Measurements from ENCODE around the gene PRR30. TPM values are rescaled to one million over a fixed set of nuclear protein-coding genes. Genes with fewer than 3 reads are reported as not detected.

PRR30 gene
- total and polyA plus RNA-seq, 10 of the 15 experiments (the other 5 are each of a cell fraction or from before 2014, with no cell fraction given) = not detected

DNA sequence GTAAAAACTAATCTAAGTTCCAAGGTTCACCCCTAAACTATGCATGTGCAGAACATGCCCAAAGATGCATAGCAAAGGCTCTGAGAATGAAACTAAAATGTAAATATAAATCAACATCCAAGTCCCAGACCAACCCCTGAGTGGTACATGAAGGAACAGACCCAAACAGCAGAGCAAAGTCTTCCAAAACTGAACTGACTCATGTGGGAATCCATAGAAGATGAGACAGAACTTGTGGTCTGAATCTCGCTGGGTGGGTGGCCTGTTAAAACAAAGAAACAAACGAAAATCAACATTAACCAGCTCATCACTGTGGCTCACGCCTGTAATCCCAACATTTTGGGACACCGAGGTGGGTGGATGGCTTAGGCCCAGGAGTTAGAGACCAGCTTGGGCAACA is 43.1 kb upstream of the PRR30 start:
- CTCF ChIA-PET = interaction anchor here (0.6 to 1.0 kb wide), 2 partner anchors 13 to 435 kb away, joined by 3 to 6 read pairs; no protein-coding TSS in a partner anchor
- POLR2A ChIA-PET = interaction anchor here (0.6 kb wide), 1 partner anchor 398 kb away, joined by 3 read pairs; no protein-coding TSS in a partner anchor
- no peak overlapping the region for H3K4me2 ChIP-seq (ENCODE audit: control insufficient read depth, insufficient read depth)
- no peaks in the 10 kb centered on the region for H3K79me2 ChIP-seq (ENCODE audit: control insufficient read depth, insufficient read depth, low read length)
- H3K27ac ChIP-seq (ENCODE audit: control insufficient read depth, insufficient read depth) = no peak overlapping the region
- 36% methylated on average over 4 of the region's 4 CpGs for WGBS (ENCODE audit: insufficient coverage, insufficient replicate concordance, low lambda C conversion rate, missing lambda C conversion rate)
- H3K4me1 ChIP-seq (ENCODE audit: control insufficient read depth, insufficient read depth, low read length) = peaks cover 6% of the 10 kb centered on the region; the same call in 1 of the 2 replicates
- ATAC-seq (no peak), FAIRE-seq (no peak), DNase-seq (ENCODE audit: low read depth, low spot score) (no peak)
- no peak overlapping the region for H3K4me3 ChIP-seq
- RAD21 ChIA-PET (ENCODE audit: unreplicated experiment) = interaction anchor here (0.6 kb wide), 1 partner anchor 23 kb away, joined by 4 read pairs; no protein-coding TSS in a partner anchor
- SMC1A ChIA-PET (ENCODE audit: uncharacterized antibody, unreplicated experiment) = interaction anchor here (0.6 to 1.1 kb wide), 2 partner anchors 149 to 429 kb away, joined by 3 read pairs; no protein-coding TSS in a partner anchor
- H3K27me3 ChIP-seq (replicated peaks in 1 of 2; ENCODE audit: control insufficient read depth in 2 of 2, insufficient read depth in 2 of 2, low read length in 1 of 2) = no peaks in the 10 kb centered on the region; a peak in 1 of 4 replicates
- no peaks in the 10 kb centered on the region for H3K9me3 ChIP-seq (replicated peaks; ENCODE audit: control insufficient read depth, insufficient read depth, low read length)
- H3K36me3 ChIP-seq (ENCODE audit: control insufficient read depth in 2 of 2, insufficient read depth in 2 of 2, low read length in 1 of 2) = no peaks in the 10 kb centered on the region
- no peak for TF ChIP-seq CBX3 (IDR thresholded peaks at IDR 0.05; ENCODE audit: borderline replicate concordance, low read depth)
- TF ChIP-seq, protein P1, sequence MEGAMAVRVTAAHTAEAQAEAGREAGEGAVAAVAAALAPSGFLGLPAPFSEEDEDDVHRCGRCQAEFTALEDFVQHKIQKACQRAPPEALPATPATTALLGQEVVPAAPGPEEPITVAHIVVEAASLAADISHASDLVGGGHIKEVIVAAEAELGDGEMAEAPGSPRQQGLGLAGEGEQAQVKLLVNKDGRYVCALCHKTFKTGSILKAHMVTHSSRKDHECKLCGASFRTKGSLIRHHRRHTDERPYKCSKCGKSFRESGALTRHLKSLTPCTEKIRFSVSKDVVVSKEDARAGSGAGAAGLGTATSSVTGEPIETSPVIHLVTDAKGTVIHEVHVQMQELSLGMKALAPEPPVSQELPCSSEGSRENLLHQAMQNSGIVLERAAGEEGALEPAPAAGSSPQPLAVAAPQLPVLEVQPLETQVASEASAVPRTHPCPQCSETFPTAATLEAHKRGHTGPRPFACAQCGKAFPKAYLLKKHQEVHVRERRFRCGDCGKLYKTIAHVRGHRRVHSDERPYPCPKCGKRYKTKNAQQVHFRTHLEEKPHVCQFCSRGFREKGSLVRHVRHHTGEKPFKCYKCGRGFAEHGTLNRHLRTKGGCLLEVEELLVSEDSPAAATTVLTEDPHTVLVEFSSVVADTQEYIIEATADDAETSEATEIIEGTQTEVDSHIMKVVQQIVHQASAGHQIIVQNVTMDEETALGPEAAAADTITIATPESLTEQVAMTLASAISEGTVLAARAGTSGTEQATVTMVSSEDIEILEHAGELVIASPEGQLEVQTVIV (IDR thresholded peaks at IDR 0.05; ENCODE audit: borderline replicate concordance, partially characterized antibody) = no peak
- TF ChIP-seq ZNF622 (IDR thresholded peaks at IDR 0.05) = no peak
- TF ChIP-seq NFIC (IDR thresholded peaks at IDR 0.05; ENCODE audit: low read depth, low read length) = no peak
- no peak for TF ChIP-seq ZNF274 (IDR thresholded peaks at IDR 0.05; ENCODE audit: insufficient read depth, insufficient read length)
- no peak for TF ChIP-seq IKZF1 (conservative IDR thresholded peaks at IDR 0.05)
- TF ChIP-seq, protein P2, sequence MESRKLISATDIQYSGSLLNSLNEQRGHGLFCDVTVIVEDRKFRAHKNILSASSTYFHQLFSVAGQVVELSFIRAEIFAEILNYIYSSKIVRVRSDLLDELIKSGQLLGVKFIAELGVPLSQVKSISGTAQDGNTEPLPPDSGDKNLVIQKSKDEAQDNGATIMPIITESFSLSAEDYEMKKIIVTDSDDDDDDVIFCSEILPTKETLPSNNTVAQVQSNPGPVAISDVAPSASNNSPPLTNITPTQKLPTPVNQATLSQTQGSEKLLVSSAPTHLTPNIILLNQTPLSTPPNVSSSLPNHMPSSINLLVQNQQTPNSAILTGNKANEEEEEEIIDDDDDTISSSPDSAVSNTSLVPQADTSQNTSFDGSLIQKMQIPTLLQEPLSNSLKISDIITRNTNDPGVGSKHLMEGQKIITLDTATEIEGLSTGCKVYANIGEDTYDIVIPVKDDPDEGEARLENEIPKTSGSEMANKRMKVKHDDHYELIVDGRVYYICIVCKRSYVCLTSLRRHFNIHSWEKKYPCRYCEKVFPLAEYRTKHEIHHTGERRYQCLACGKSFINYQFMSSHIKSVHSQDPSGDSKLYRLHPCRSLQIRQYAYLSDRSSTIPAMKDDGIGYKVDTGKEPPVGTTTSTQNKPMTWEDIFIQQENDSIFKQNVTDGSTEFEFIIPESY (IDR thresholded peaks at IDR 0.05) = no peak
- TF ChIP-seq SMAD5 (IDR thresholded peaks at IDR 0.05; ENCODE audit: low read depth) = no peak
- no peak for TF ChIP-seq HCFC1 (IDR thresholded peaks at IDR 0.05; ENCODE audit: low read length)
- no peak for TF ChIP-seq MEF2A (IDR thresholded peaks at IDR 0.05; ENCODE audit: insufficient read depth, low read depth, low read length)
- TF ChIP-seq RB1 (IDR thresholded peaks at IDR 0.05; ENCODE audit: borderline replicate concordance) = no peak
- no peak for TF ChIP-seq SPI1 (IDR thresholded peaks at IDR 0.05; ENCODE audit: borderline replicate concordance, insufficient read depth, low read depth, low read length)
- TF ChIP-seq HDGF (IDR thresholded peaks at IDR 0.05) = no peak
- no peak for TF ChIP-seq TAF1 (IDR thresholded peaks at IDR 0.05; ENCODE audit: borderline replicate concordance, low read depth, low read length)
- no peak for TF ChIP-seq MTA3 (IDR thresholded peaks at IDR 0.05; ENCODE audit: borderline replicate concordance, low read length)
- TF ChIP-seq ZNF207 (IDR thresholded peaks at IDR 0.05; ENCODE audit: borderline replicate concordance) = no peak
- intact Hi-C loops (cut with micrococcal nuclease; ENCODE audit: unreplicated experiment) (loop anchor here (5.0 kb wide), 1 partner anchor 50 kb away; the partner anchor contains the start of gene PREB), in situ Hi-C loops (cut with MboI) (no loop called here)
- H2AFZ ChIP-seq (ENCODE audit: control insufficient read depth, low read depth, low read length) = no peak overlapping the region
- H4K20me1 ChIP-seq (ENCODE audit: control insufficient read depth, insufficient read depth) = no peaks in the 10 kb centered on the region
- BruUV-seq (replicated peaks) = no TSS peak
- no peak overlapping the region for H3K9ac ChIP-seq (ENCODE audit: control insufficient read depth, insufficient read depth, low read length)

All from GM12878 (cell line).